Midbrain (tissue), 1 donor: ENCODE results near the gene FBXO42.
"Not testable (repeated sequence)": the region's sequence is repeated elsewhere in the genome, so short reads cannot be mapped to it uniquely, and the experiment has no call there.

ENCODE experiments used
- DNase-seq: peaks from one replicate; lab custom pipeline; 2025; lab: John Stamatoyannopoulos, UW

Gene FBXO42

DNA sequence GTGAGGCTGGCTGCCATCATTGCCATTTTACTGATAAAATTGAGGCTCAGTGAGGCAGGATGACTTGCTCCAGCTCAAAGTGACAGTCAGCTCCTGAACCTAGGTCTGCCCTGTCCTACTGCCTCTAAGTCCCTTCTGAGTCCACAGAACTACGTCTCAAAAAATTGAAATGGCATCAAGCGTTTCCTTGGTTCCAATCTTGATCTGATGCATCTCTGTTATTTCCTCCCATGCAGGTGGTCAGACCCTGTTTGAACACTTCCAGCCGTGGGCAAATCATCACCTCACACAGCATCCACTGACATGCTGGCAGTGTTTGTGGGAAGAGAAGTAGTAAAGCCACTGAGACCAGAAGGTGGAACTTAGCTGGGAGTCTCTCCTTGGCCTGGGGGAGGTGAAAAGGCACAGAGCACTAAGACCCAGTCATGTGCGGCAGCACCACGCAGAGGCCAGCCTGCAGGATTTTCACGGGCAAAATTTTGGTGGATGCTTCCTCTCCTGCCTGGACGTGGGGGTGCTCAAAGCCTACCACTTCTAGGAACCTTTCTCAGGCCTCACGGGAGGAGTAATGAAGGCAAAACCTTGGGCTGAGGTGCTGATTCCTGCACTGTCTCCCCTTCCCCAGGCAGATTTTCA is 107.5 kb downstream of the FBXO42 start:
- no peak for DNase-seq

DNA sequence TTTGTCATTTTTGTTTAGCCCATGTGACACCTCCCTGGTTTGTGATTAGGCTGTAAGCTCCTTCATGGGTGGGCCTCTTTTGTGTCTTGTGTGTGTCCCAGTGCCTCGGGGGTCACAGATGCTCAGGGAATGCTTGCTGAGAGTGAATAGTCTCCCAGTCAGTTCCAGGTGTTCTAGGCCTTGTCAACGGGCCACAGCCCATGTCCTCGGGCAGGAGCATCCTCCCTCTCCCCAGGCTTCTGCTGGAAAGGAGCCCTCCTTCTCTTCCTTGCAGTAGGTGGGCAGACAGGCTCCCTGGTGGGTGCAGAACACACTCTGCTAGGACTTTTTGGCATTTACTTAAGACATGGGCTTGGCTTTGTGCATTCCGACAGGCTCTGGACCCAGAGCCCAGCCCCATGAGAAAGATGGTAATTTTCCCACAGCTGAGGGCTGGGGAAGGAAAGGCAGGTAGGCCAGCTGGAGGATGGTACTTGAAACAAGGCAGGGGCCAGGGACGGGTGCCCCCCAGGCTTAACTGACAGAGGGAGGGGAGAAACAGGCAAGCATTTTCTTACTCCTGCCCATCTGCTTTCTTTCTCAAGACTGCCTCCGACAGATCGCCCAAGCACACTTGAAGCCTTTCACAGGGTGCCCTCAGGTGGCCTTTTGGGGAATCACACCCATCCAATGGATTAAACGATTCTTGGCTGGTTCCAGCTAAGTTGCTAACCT is 108.2 kb downstream of the FBXO42 start:
- DNase-seq, result peak; percentile 81

DNA sequence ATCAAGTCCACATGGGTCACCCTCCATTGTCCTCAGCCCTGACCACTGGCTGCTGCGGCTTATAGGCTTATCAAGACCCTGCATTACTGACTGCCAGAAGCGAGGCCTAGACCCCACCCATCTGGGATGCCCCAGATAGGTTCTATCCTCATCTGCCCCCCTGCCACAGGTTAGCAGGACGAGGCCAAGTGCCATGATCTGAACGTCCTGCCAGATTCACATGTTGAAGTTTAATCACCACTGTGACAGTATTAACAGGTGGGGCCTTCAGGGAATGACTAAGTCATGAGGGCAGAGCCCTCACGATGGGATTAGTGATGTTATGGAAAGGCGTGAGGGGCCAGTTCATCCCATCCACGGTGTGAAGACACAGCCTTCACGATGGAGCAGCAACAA is 109.1 kb downstream of the FBXO42 start:
- no peak for DNase-seq

DNA sequence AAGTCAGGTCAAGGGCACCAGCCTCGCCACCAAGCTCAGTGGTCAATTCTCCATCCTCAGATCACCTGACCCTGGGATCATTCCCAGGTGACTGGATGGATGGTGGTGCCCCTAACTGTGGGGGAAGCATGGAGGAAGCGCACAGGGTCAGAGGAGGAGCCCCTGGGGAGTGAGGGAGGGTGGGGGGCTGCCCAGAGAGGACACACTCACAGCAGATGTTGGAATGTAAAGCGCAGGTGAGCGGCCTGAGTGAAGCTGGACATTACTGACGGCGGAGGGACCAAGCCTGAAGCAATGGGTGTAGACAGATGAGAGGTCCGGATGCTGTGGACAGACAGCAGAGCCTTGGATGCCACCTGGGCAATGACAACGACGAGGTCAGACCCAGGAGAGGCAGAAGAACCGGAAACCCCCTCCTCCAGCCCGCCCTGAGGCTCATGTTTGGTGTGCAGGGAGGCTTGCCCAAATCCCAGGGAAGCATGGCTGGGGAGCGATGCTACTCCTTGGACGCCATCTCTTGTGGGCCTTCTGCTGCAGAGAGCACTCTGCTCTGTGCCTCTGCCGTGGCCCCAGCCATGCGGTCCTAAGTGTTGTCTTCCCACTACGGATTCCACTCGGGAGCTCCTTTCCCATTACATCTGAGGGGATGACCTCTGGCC is 109.6 kb downstream of the FBXO42 start:
- DNase-seq, result no peak

DNA sequence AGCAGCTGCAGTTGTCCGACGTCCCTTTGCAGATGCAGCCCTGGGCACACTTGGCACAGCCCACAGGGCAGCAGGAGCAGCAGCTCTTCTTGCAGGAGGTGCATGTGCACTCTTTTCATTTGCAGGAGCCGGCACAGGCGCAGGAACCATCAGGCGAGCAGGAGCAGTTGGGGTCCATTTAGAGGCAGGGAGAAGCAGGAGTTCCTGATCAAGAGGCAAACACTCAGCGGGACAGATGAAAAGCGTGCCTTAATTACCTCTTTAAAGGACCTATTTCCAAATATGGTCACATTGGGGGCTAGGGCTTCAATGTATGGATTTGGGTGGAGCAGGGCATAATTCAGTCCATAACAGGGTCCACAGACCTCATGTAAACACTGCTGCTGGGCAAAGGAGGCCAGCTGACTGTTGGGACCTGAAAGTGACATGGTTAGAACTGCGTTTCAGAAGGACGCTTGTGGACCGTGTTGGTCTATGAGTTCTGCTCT is 111.0 kb downstream of the FBXO42 start:
- no peak for DNase-seq

DNA sequence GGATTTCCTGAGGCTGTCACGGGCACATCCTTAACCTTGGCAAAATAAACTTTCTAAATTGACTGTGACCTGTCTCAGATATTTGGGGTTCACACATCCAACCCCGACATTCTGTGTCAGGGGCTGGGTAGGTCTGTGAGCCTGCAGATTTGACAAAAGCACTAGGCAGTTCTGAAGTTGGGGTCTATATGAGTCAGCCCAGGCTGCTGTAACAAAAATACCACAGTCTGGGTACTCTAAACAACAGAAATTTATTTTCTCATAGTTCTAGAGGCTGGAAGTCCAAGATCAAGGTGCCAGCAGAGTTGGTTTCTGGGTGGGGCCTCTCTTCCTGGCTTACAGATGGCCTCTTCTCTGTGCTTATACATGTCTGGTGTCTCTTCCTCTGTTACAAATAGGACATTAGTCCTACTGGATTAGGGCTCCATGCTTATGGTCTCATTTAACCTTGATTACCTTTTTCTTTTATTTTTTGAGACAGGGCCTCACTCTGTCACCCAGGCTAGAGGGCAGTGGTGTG is 112.2 kb downstream of the FBXO42 start:
- DNase-seq, result no peak

DNA sequence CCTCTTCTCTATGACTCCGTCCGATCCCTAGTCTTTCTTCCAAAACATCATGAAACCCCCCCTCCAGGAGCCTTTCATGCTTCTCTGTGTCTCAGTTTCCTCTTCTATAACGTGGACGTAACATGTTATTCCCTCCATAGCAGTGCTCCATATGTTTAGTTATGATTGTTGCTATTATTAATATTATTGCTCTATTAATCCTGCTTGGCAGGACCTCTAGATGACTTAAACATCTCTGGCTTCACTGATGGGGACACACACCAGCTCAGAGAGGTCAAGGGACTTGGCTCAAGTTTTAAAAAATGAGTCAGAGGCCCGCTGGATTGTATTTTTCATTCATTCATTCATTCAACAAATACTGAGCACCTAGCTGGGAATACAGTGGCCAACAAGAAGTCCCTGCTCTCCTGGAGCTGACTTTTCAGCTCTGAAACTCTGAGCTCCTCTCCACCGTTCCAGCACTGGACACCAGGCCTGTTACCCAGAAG is 114.9 kb downstream of the FBXO42 start:
- no peak for DNase-seq

DNA sequence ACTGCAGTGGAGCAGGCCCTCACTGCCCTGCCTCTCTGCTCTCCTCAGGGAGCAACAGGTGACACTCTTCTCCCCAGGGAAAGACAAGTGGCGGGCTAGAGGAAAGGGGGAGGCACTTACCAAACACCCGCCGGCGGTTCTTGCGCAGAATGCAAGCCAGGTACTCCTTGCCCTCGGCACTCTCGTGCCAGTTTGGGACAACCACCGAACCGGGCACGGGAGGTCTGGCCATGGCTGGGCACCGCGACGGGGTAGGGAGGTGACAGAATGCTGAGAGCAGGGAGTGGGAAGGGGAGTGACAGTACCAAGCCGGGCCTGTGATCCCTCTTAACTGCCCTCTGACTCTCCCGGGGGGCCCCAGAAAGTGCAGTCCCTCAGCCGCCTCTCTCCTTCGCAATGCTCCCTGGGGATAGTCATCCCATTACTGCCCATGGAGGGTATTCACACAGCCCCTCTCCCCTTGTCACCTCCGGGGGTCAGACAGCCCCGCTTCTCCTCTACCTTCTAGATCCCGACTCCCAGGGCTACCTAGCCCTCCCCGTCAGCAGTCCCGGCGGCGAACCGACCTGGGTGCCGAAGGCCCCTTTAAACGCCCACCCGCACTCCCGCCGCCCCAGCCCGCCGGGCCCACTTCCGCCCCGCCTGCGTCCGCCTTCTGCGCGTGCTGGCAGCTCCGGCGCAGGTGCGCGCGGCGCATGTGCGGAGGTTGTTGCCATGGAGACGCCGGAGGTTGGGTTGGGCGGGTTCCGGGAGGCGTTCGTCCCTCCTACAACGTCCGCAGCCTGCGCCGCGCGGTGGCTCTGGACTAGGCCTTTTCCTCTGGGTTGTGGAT is 115.6 kb downstream of the FBXO42 start, which contains the start of gene CPLANE2:
TSS of gene CPLANE2 (minus strand) at position 673 of the 832 bp plus-strand sequence. CDS start at position 232, 441 bp downstream.
- peak; percentile 87 for DNase-seq

DNA sequence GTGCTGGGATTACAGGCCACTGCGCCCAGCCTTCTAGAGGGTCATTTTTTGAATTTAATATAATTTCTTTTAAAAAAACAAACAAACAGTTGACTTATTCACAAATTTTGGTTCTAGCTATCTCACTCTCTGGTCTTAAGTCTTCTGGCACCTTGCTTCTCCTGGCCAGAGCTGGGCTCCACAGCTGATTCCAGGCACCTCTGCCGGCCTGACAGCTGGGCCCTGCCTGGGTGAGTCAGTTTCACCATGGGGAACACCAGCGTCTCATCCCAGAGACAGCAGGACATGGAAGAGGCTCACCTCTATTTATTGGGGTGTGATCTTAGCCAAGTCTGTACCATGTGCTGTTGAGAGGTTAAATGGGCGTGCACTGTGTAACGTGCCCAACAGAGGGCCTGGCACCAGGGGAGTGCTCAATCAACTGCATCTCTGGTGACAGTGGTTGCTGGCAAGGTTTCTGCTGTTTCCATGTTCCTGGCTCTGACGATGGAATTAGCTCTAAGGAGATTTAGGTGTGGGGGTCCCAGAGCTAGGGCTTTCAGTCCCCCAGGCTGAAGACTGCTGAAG is 116.3 kb downstream of the FBXO42 start:
- no peak for DNase-seq

DNA sequence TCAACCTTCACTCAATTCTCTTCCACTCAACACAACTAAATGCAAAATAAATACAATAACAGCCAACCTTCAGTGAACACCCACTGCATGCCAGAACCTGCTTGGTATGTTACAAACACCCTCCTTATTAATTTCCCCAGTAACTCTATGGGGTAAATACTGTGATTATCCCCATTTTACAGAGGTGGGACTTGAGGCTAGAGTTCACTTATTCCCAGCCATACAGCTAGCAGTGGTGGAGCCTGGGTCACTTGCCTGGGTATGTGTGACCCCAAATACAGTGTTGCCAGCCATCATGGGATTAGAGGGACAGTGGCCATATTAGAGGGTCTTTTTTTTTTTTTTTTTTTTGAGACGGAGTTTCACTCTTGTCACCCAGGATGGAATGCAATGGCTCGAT is 116.9 kb downstream of the FBXO42 start:
- no peak for DNase-seq

DNA sequence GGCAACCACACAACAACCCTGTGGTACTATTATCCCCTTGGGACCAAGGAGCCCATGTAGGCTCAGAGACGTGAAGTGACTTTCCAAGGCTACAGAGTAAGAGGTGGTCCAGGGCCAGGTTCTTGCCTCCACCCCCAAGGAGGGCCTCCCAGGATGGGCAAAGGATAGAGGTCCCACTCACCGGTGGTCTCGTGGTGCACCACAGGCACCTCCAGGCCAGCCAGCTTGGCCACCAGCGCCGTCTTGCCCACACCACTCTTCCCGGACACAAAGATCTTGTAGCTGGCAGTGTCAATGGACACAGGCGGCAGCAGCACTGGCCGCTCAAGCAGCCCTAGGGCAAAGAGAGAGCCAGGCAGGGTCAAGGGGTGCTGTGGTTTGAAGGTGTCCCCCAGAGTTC is 118.8 kb downstream of the FBXO42 start:
- no peak for DNase-seq

DNA sequence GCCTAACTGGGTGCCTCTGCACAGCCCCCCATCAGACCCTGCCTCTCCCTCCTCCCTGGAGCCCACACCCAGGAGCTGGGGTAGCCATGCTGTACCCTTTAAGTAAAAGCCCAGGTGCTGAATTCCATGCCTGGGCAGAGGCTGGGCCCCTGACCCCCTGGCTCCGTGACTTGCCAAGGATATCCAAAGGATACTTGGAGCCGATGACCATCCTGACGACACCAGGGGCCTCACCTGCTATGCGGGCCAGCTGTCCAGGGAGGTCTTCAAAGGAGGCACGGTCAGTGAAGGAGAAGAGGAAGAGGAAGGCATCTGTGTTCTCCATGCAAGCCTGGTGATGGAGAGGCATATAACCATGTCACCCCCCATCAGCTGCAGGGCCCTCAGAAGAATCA is 120.0 kb downstream of the FBXO42 start:
- DNase-seq, result no peak

DNA sequence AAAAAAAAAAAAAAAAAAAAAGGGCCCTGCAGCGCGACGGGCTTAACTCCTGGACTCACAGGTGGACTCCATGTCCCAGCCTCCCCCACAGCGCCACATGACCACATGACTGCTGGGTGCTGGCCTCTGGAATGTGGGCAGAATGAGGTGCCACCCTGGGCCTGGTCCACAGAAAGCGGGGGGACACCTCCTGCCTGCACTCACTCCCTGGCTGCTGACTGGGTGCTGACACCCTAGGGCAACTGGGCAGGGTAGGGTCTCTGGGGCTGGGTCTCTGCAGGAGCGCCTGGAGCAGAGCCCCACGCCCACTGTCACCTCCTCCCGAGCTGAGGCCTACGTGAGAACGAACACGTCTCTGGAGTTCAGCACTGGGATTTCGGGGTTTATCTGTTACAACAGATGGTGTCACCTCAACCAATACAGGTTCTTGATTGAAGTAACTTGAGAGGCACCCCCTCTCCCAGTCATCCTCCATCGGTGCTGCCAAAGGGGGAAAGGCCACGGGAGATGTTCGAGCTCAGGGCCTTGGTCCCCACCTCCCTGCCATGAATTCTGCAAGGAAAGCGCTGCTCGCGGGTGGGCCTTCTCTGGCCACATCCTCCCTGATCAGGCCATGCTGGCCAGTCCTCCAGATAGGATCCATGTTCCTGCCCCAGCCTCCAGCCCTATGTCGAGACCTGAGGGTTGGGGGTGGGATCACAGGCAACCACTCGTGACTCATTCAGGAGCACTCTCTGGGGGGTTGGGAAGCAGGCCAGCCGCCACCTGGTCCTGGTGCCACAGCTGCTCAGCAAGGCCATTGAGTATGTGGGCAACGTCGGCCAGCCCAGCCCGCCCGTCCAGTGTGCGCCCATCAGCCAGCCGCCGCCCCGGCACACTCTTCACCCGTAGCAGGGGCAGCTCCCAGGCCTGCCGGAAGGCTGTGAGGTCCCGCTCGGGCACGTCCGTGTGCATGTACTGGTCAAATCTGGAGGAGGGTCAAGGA is 120.7 kb downstream of the FBXO42 start:
- DNase-seq, result no peak

DNA sequence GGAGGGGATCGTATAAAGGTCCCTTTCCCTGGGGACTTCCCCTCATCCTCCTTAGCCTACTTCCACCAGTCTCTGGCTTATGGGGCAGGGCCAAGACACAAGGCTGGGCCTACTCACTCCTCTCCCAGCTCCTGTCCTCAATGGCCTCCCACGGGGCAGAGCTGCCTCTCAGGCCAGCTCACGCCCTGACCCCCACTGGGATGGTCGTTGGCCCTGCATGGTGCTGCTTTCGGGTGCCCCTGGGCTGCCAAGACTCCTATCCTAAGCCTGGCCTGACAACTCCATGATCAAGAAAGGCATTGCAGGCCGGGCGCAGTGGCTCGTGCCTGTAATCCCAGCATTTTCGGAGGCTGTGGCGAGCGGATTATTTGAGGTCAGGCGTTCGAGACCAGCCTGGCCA is 121.5 kb downstream of the FBXO42 start:
- no peak for DNase-seq

DNA sequence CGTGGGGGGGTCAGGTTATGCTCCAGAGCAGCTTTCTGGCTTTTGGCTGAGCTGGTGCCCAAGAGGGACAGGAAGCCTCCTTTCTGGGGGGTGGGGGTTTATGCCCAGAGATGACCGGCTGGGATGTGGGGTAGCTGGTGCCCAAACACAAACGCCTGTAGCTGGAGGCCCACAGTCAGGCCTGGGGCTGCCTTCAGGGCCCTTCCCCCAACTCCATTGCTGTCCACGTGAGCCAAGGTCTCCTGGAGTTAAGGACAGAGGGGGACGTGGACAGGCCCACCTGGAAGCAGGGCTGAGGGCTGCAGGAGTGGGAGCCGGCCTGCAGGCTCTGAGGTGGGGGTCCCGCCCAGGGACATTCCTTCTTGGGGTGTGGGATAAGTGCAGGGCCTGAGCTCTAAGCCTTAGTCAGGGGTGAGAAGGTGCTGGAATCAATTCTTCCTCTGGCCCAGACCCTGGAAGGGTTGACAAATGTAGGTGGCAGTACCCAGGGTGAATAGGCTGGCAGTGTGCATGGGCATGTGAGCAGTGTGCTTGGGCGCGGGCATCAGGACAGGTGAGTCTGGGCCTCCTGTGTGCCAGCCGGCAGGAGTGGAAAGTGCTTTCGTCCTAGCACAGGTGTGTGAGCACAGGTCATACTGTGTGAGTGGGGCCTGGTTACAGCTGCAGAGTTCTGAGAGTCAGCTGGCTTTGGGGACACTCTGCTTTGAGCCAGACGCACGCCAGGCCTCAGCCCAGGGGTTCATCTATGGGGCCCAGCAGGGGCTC is 122.1 kb downstream of the FBXO42 start:
- DNase-seq, result no peak

DNA sequence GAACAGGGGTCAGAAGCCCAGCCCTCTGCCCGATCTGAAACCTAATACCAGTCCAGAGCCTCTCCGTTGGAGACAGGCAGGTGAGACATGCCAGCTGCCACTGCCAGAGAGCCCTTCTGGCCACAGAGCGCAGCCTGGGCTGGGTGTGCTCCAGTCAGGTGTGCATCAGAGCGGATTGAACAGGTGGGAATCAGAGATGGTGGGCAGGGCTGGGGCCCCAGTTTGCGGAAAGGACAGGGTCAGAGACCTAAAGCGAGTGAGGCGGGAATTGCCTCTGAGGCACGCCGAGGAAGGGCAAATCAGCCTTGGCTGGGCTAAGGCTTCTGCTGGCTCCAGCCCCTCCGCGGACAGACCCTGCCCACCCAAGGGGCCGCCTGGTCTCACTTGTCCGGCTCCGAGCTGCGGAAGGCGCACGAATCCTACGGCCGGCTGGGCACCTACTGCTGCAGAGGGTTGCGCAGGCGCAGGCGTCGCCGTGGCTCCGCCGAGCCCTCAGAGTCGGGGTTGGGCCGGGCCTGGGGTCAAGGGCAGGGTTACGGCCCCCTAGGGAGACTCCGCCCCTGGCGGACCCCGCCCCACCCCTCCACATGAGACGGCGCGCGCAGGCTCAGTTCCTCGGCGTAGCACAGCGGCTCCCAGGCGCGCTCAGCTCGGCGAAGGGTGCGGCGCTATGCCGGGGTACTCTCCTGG is 125.6 kb downstream of the FBXO42 start:
- no peak for DNase-seq

DNA sequence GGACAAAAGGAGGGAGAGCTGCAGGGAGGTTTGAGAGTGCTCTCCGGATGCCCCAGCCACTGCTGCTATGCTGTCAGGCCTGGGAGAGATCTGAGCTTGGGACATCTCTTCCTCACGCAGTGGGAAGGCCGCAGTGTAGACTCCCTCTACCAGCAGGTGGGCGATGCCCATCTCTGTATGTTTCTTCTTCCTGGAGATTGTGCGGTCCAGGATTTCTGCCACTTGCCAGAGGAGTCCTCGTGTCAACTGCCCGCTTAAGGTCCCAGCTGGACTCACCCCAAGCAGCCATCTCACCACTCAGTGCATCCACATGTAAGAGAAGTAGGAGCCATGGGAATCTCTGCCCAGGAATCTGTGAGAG is 126.2 kb downstream of the FBXO42 start:
- no peak for DNase-seq

DNA sequence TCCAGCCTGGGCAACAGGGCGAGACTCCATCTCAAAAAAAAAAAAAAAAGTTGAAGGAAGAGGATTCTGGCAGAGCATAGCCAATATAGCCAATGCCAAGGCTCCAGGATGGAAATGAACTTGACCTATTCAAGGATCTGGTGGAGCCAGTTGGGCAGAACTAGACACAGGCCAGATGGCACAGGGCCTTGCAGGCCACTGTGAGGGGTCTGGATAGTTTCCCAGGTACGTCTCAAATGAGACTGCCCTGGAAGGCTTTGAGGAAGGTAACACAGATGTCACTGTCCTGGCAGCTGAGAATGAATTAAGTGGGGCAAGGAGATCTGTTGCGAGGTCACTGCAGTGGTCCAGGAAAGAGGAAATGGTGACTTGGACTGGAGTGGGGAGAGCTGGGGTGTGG is 127.8 kb downstream of the FBXO42 start:
- DNase-seq, result no peak

DNA sequence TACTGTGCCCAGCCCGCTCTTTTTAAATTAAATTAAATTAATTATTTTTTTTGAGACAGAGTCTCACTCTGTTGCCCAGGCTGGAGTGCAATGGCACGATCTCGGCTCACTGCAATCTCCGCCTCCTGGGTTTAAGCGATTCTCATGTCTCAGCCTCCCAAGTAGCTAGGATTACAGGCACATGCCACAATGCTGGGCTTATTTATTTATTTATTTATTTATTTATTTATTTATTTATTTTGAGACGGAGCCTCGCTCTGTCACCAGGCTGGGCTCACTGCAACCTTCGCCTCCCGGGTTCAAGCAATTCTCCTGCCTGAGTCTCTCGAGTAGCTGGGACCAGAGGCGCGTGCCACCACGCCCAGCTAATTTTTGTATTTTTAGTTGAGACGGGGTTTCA is 129.6 kb downstream of the FBXO42 start:
- not testable (repeated sequence) for DNase-seq
